AG10803 (cell line): ENCODE results near the gene STARD7.

Source experiments
- DNase-seq: peaks from one replicate; pipeline ENCODE4 v3.0.0; 2010; ENCODE audit warnings: low read depth
- H3K4me3 ChIP-seq: 2 replicates; pipeline ENCODE4 v1.5.1; 2011; ENCODE audit warnings: mild to moderate bottlenecking, low read length, control low read depth
- CTCF ChIP-seq: conservative IDR thresholded peaks from 2 replicates; pipeline ENCODE4 v1.5.1; 2011; ENCODE audit warnings: mild to moderate bottlenecking, low read length, control low read depth, inconsistent platforms

The STARD7 gene

GRCh38 chr2:96184188-96184587 is 24.4 kb downstream of the STARD7 start:
- H3K4me3 ChIP-seq = no peak overlapping the region
- no peak for TF ChIP-seq CTCF

GRCh38 chr2:96181529-96181928 is 27.1 kb downstream of the STARD7 start:
- TF ChIP-seq CTCF = no peak
- no peak for DNase-seq
- no peak overlapping the region for H3K4me3 ChIP-seq

More at GRCh38 chr2:96184188-96184587, 24.4 kb downstream of the STARD7 start:
- DNase-seq = no peak

GRCh38 chr2:96180521-96180920 is 28.1 kb downstream of the STARD7 start:
- TF ChIP-seq CTCF = no peak
- H3K4me3 ChIP-seq = no peak overlapping the region
- no peak for DNase-seq

GRCh38 chr2:96180002-96180401 is 28.6 kb downstream of the STARD7 start:
- DNase-seq = no peak
- H3K4me3 ChIP-seq = no peak overlapping the region
- no peak for TF ChIP-seq CTCF

GRCh38 chr2:96176661-96177060 is 32.0 kb downstream of the STARD7 start:
- TF ChIP-seq CTCF = no peak
- DNase-seq = no peak
- H3K4me3 ChIP-seq = no peak overlapping the region

- peak; percentile 58 for DNase-seq
- H3K4me3 ChIP-seq = no peak overlapping the region
- TF ChIP-seq CTCF = no peak
These were observed 32.7 kb downstream of the STARD7 start for GRCh38 chr2:96175951-96176350.

- peak; percentile 40 for DNase-seq
These were observed 34.1 kb downstream of the STARD7 start for GRCh38 chr2:96174251-96175144.

More at GRCh38 chr2:96174251-96175144, 34.1 kb downstream of the STARD7 start:
- H3K4me3 ChIP-seq = no peak overlapping the region
- peak; percentile 88 for TF ChIP-seq CTCF
